A549 (cell line): ENCODE data around the gene EPB41L2. TPM values are rescaled to one million over a fixed set of nuclear protein-coding genes. Genes with fewer than 3 reads are reported as not detected.

Experiments used
- ATAC-seq, 2 experiments: fragments of 200-7000 bp in 1 of 2; fragments of >200 bp in 1 of 2; cut with Nextera tagmentation in 1 of 2; cut with Tn5 transposase in 1 of 2; 3 replicates each; pipeline versions ENCODE4 v1.8.0 to v1.9.1; 2018 to 2020; ENCODE audit warnings: mild to moderate bottlenecking in 1 of 2, moderate library complexity in 1 of 2
- CTCF ChIA-PET: fragments of 300-600 bp; sonication (Branson Sonifier 250); formaldehyde crosslinking; extraction: SDS; loops from one replicate; lab custom pipeline; 2021; ENCODE audit warnings: antibody characterized with exemption, inconsistent platforms; lab: Yijun Ruan, JAX
- POLR2A ChIA-PET: fragments of 350-600 bp; formaldehyde crosslinking; extraction: SDS; loops from one replicate; lab custom pipeline; 2021; ENCODE audit warnings: antibody characterized with exemption, inconsistent platforms; lab: Yijun Ruan, JAX
- DNase-seq, 2 experiments: peaks; one replicate each; pipeline versions ENCODE4 v3.0.0 to v3.0.0-alpha.2; 2011 to 2016; ENCODE audit warnings: low read depth in 1 of 2, low spot score in 1 of 2
- FAIRE-seq: peaks from 2 replicates; lab custom pipeline; 2011; peaks lifted over from hg19 to GRCh38; lab: Jason Lieb, UNC
- H3K27ac ChIP-seq, 2 experiments: fragments of >200 bp; sonication (Bioruptor Twin); formaldehyde crosslinking; 3 replicates each; pipeline ENCODE4 v1.5.1; 2016 to 2017
- H3K4me1 ChIP-seq: fragments of >200 bp; sonication (Bioruptor Twin); formaldehyde crosslinking; 3 replicates; pipeline ENCODE4 v1.6.1; 2016
- H3K4me2 ChIP-seq: fragments of >200 bp; sonication (Bioruptor Twin); formaldehyde crosslinking; 3 replicates; pipeline ENCODE4 v1.6.1; 2016
- H3K4me3 ChIP-seq: fragments of >200 bp; sonication (Bioruptor Twin); formaldehyde crosslinking; 3 replicates; pipeline ENCODE4 v1.5.1; 2016
- H3K9me3 ChIP-seq: fragments of >200 bp; sonication (Bioruptor Twin); formaldehyde crosslinking; 3 replicates; pipeline ENCODE4 v1.6.1; 2016
- CBX2 ChIP-seq: fragments of 200-600 bp; sonication (generic); IDR thresholded peaks from 2 replicates; pipeline ENCODE4 v1.6.1; 2016; ENCODE audit warnings: low read depth, mild to moderate bottlenecking, borderline replicate concordance
- CHD4 ChIP-seq: fragments of 200-600 bp; sonication (generic); IDR thresholded peaks from 2 replicates; pipeline ENCODE4 v1.6.1; 2016; ENCODE audit warnings: antibody characterized with exemption, mild to moderate bottlenecking, borderline replicate concordance
- CTCF ChIP-seq: fragments of >200 bp; sonication (Bioruptor Twin); formaldehyde crosslinking; IDR thresholded peaks from 3 replicates; pipeline ENCODE4 v1.5.1; 2016
- E2F6 ChIP-seq: IDR thresholded peaks from 2 replicates; pipeline ENCODE4 v1.6.1; 2012; ENCODE audit warnings: low read depth, borderline replicate concordance
- EHMT2 ChIP-seq: fragments of 200-600 bp; sonication (generic); IDR thresholded peaks from 2 replicates; pipeline ENCODE4 v1.6.1; 2016; ENCODE audit warnings: antibody characterized with exemption, low read depth, mild to moderate bottlenecking, moderate library complexity
- FOXS1 ChIP-seq: fragments of 250-450 bp; sonication (Bioruptor Pico); IDR thresholded peaks from 2 replicates; pipeline ENCODE4 v1.5.0; 2020; ENCODE audit warnings: mild to moderate bottlenecking, moderate library complexity
- HDAC2 ChIP-seq: fragments of 200-600 bp; sonication (generic); IDR thresholded peaks from 2 replicates; pipeline ENCODE4 v1.6.1; 2016
- HES2 ChIP-seq: fragments of >200 bp; sonication (Bioruptor Twin); formaldehyde crosslinking; IDR thresholded peaks from 2 replicates; pipeline ENCODE4 v1.6.1; 2016
- HEYL ChIP-seq: fragments of 250-450 bp; sonication (Bioruptor Pico); IDR thresholded peaks from 2 replicates; pipeline ENCODE4 v1.8.0; 2021; ENCODE audit warnings: mild to moderate bottlenecking, moderate library complexity
- HOXB13 ChIP-seq: fragments of 250-450 bp; sonication (Bioruptor Pico); IDR thresholded peaks from 2 replicates; pipeline ENCODE4 v1.5.0; 2020; ENCODE audit warnings: low read depth, mild to moderate bottlenecking, moderate library complexity
- KDM1A ChIP-seq: fragments of 200-600 bp; sonication (generic); IDR thresholded peaks from 2 replicates; pipeline ENCODE4 v1.6.1; 2016; ENCODE audit warnings: low read depth, mild to moderate bottlenecking
- KDM5A ChIP-seq: fragments of 200-600 bp; sonication (generic); IDR thresholded peaks from 2 replicates; pipeline ENCODE4 v1.6.1; 2016; ENCODE audit warnings: antibody characterized with exemption, mild to moderate bottlenecking
- MAX ChIP-seq: IDR thresholded peaks from 2 replicates; pipeline ENCODE4 v1.6.1; 2012
- MYC ChIP-seq: IDR thresholded peaks from 2 replicates; pipeline ENCODE4 v1.6.1; 2012; ENCODE audit warnings: mild to moderate bottlenecking, inconsistent platforms, low read length, improper control_type of control experiment, borderline replicate concordance
- NR3C1 ChIP-seq: fragments of >200 bp; sonication (Bioruptor Twin); formaldehyde crosslinking; IDR thresholded peaks from 3 replicates; pipeline ENCODE4 v1.6.1; 2017
- PBX3 ChIP-seq: IDR thresholded peaks from 2 replicates; pipeline ENCODE4 v1.6.1; 2012
- PHF8 ChIP-seq: fragments of 200-600 bp; sonication (generic); IDR thresholded peaks from 2 replicates; pipeline ENCODE4 v1.6.1; 2016; ENCODE audit warnings: low read depth, mild to moderate bottlenecking, antibody characterized with exemption, moderate library complexity, borderline replicate concordance
- POLR2AphosphoS2 ChIP-seq: conservative IDR thresholded peaks from 2 replicates; pipeline ENCODE4 v1.6.1; 2012; ENCODE audit warnings: low read length, improper control_type of control experiment, inconsistent platforms
- RAD21 ChIP-seq, 2 experiments: fragments of >200 bp in 1 of 2; sonication (Bioruptor Twin) in 1 of 2; formaldehyde crosslinking in 1 of 2; IDR thresholded peaks in 1 of 2; conservative IDR thresholded peaks in 1 of 2; 2 replicates in 1 of 2; 3 replicates in 1 of 2; pipeline ENCODE4 v1.6.1; 2012 to 2018; ENCODE audit warnings: inconsistent platforms in 1 of 2
- RARB ChIP-seq: fragments of 250-450 bp; sonication (Bioruptor Pico); IDR thresholded peaks from 2 replicates; pipeline ENCODE4 v1.8.0; 2021; ENCODE audit warnings: mild to moderate bottlenecking, moderate library complexity
- RFX5 ChIP-seq: fragments of 450-650 bp; IDR thresholded peaks from 2 replicates; pipeline ENCODE4 v1.7.1; 2014; ENCODE audit warnings: antibody characterized with exemption, mild to moderate bottlenecking, moderate library complexity
- SREBF2 ChIP-seq: fragments of 450-650 bp; IDR thresholded peaks from 2 replicates; pipeline ENCODE4 v1.6.1; 2014; ENCODE audit warnings: mild to moderate bottlenecking, moderate library complexity
- TFCP2L1 ChIP-seq: fragments of 250-450 bp; sonication (Bioruptor Pico); IDR thresholded peaks from 2 replicates; pipeline ENCODE4 v1.5.0; 2021; ENCODE audit warnings: mild to moderate bottlenecking
- ZFP36 ChIP-seq: fragments of 450-650 bp; IDR thresholded peaks from 2 replicates; pipeline ENCODE4 v1.6.1; 2014; ENCODE audit warnings: borderline replicate concordance; ENCODE audit not compliant: partially characterized antibody
- ZNF302 ChIP-seq: fragments of 250-450 bp; sonication (Bioruptor Pico); IDR thresholded peaks from 2 replicates; pipeline ENCODE4 v1.9.0; 2021; ENCODE audit warnings: inconsistent platforms, mild to moderate bottlenecking, moderate library complexity
- WGBS: methylation state at CpG from one replicate; pipeline ENCODE4 v1.1.6; 2017; ENCODE audit errors: missing lambda C conversion rate; 5-methylcytosine and 5-hydroxymethylcytosine counted together
- polyA plus RNA-seq, 4 experiments: library from polyadenylated mRNA; depleted of rRNA in 3 of 4; stranded (reverse); fragments of >200 nt; fragmentation: RNase III in 1 of 4; extraction: RNeasy Plus Mini Kit Qiagen cat#74134 plus additional on column Dnase treatment in 1 of 4; gene quantifications; 2 replicates in 3 of 4; 3 replicates in 1 of 4; pipeline ENCODE4 v1.2.3, GENCODE V29; 2011 to 2017
- TF ChIP-seq, protein P1 (sequence below): fragments of 450-650 bp; IDR thresholded peaks from 2 replicates; pipeline ENCODE4 v1.6.1; 2014; ENCODE audit warnings: antibody characterized with exemption

Gene EPB41L2
- polyA plus RNA-seq, 2 of the 4 experiments (the other 2 are of a cell fraction) = 42.9 to 50.3 TPM

GRCh38 chr6:130947464-130947863 is 115.6 kb downstream of the EPB41L2 start:
- WGBS = 91% methylated on average over 4 of the region's 4 CpGs
- Histone ChIP-seq H3K4me3 (no peak overlapping the region), H3K4me1 (peaks cover 10% of the 10 kb centered on the region; the same call in 2 of the 3 replicates), H3K4me2 (no peak overlapping the region), H3K9me3 (no peaks in the 10 kb centered on the region), H3K27ac (no peak overlapping the region)
- ATAC-seq (no peak), FAIRE-seq (no peak), DNase-seq (no peak)
- TF ChIP-seq MAX (no peak), PHF8 (no peak), POLR2AphosphoS2 (no peak), HOXB13 (no peak), CTCF (no peak), RARB (CRISPR knock-in tag) (no peak), CBX2 (no peak), RAD21 (conservative IDR thresholded peaks at IDR 0.05 in 1 of 2, IDR thresholded peaks at IDR 0.05 in 1 of 2) (no peak), E2F6 (no peak), CHD4 (no peak)
- POLR2A ChIA-PET = no interaction called here
- CTCF ChIA-PET = no interaction called here

DNA sequence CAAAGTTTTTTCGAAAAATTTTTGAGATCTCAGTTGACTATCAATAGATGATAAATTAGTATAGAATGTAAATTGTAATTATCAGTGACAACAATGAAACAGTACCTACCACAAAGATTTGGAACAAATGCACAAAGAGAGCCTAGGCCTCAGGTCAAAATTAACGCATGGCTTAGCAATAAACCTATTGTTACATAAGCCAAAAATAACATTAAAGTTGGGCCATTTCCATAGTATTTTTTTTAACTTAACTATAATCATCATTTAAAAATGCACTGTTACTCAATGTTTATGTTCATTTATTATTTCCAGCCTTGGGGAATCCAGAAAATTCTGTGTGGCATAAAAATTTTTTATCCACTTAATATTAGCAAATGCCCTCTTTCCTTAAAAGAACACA is 117.0 kb downstream of the EPB41L2 start:
- no peak for DNase-seq
- no peak for FAIRE-seq
- ChIA-PET POLR2A (no interaction called here), CTCF (no interaction called here)
- TF ChIP-seq RFX5 (no peak), ZFP36 (no peak), CHD4 (no peak), EHMT2 (no peak), E2F6 (no peak), FOXS1 (CRISPR knock-in tag) (no peak), CBX2 (no peak), HES2 (no peak), MYC (no peak), KDM5A (no peak), SREBF2 (no peak)
- Histone ChIP-seq H3K4me1 (peaks cover 10% of the 10 kb centered on the region; the same call in 2 of the 3 replicates), H3K27ac (no peak overlapping the region), H3K4me2 (no peak overlapping the region), H3K9me3 (no peaks in the 10 kb centered on the region), H3K4me3 (no peak overlapping the region)
- WGBS = 90% methylated on average over 2 of the region's 2 CpGs
- ATAC-seq = no peak

DNA sequence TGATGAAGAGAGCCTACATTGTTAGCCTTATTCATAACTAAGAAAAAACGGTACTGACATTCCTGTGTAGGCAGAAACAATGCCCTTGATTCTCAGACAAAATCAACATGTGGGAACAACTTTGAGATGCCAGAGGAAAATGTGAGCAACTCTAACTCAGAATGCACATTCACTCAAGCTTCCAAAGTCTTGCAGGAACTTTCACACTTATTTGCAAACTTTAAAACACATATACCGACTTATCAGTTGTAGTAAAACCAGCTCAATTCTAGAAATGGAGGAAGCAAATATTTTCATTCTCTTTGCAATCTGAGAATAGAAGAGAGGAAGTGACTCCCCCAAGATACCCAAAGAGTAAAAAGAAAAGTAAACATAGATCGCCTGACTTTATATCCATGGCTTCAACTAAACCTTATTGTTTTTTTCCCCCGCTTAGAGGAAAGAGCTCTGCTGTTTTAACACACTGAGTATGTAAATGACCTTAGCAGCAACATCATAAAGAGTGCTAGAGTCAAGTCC is 117.6 kb downstream of the EPB41L2 start:
- DNase-seq = no peak
- no peak overlapping the region for H3K4me3 ChIP-seq
- H3K9me3 ChIP-seq = no peaks in the 10 kb centered on the region
- peaks cover 10% of the 10 kb centered on the region; the same call in 2 of the 3 replicates for H3K4me1 ChIP-seq
- ChIA-PET CTCF (no interaction called here), POLR2A (no interaction called here)
- TF ChIP-seq, protein P1, sequence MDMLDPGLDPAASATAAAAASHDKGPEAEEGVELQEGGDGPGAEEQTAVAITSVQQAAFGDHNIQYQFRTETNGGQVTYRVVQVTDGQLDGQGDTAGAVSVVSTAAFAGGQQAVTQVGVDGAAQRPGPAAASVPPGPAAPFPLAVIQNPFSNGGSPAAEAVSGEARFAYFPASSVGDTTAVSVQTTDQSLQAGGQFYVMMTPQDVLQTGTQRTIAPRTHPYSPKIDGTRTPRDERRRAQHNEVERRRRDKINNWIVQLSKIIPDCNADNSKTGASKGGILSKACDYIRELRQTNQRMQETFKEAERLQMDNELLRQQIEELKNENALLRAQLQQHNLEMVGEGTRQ = no peak
- TF ChIP-seq CBX2 (no peak), TFCP2L1 (CRISPR knock-in tag) (no peak), HEYL (no peak), KDM1A (no peak), NR3C1 (no peak), ZNF302 (no peak), HDAC2 (no peak), MAX (no peak), PBX3 (no peak), ZFP36 (no peak)
- H3K27ac ChIP-seq = no peak overlapping the region
- WGBS = 50% methylated on average over 4 of the region's 4 CpGs
- no peak for ATAC-seq
- peak overlapping the region; percentile 21; the same call in 1 of the 3 replicates for H3K4me2 ChIP-seq
- FAIRE-seq = no peak
